ENCODE data around the gene BBS9.

Gene BBS9

DNA sequence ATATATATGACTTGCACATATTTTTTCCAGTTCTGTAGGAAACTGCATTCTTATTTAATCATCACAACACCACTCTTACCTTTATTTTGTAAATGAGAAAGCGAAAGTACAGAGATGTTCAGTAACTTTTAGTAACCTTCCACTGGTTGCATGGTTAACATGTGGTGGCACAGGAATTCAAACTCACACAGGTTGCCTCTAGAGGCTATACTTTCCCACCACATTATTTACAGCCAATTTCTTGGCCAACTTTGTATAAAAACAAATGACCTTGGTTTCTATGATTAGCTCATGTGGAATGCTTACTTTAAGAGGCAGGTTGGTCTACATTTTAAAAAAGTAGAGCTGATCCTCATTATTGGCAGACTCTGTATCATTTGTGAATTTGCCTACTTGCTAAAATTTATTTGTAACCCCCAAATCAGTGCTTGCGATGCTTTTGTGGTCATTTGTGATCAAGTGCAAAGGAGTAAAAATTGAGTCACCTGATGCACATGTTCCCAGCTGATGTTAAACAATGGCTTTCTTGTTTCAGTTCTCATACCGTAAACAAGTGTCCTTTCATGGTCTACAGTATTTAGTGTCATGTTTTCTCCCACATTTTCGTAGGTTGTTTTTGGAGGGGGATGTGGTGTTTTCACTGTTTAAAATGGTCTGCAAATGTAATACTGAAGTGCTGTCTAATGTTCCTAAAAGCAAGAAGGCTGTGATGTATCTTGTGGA is 14.8 kb downstream of the BBS9 start:
- H3K4me3 Mint-ChIP-seq, result no peak overlapping the region
- H3K27ac Mint-ChIP-seq, result no peak overlapping the region
- no peak for DNase-seq (ENCODE audit: low spot score)
- H3K9me3 Mint-ChIP-seq, result peaks cover 4% of the 10 kb centered on the region
- H3K27me3 Mint-ChIP-seq (ENCODE audit: low read depth), result no peaks in the 10 kb centered on the region
- H3K4me1 Mint-ChIP-seq (ENCODE audit: low read depth), result peaks cover 4% of the 10 kb centered on the region
- no peaks in the 10 kb centered on the region for H3K36me3 Mint-ChIP-seq (ENCODE audit: low read depth)

DNA sequence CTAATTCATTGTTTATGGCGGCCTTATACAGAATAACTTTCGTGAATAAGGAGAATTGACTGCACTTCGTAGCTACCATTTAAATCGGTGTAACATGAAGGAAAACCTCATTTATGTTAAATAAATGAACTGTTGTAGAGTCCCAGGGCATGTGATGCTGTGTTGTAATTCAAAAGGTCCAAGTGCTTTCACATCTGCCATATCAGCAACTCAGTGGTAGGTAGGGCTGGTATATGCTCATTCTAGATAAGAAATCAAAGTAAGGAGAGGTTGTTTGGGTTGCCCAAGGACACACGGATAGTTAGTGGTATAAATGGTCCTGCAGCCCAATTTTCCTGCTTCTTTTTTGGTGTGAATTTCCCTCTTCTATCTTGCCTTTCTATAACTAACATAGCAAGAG is 15.8 kb downstream of the BBS9 start:
- Mint-ChIP-seq H3K4me3 (no peak overlapping the region), H3K27me3 (ENCODE audit: low read depth) (no peaks in the 10 kb centered on the region), H3K9me3 (peaks cover 4% of the 10 kb centered on the region), H3K4me1 (ENCODE audit: low read depth) (peaks cover 4% of the 10 kb centered on the region), H3K36me3 (ENCODE audit: low read depth) (no peaks in the 10 kb centered on the region), H3K27ac (no peak overlapping the region)
- no peak for DNase-seq (ENCODE audit: low spot score)

DNA sequence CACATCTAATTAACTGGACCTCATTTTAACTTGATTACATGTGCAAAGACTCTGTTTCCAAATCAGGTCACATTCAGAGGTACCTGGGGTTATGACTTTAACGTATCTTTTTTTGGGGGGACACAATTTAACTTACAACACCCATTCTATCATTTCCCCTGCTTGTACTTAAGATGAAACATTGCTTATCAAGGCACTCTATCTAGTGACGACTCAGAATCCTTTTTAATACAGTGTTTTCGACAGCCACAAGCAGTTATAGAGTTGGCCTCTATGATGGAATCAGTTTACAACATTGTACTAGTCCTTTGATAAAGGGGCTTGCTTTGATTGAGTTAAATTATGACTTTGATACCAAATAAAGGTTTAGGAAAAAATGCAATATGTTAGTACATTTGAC is 22.7 kb downstream of the BBS9 start:
- Mint-ChIP-seq H3K27ac (no peak overlapping the region), H3K4me1 (ENCODE audit: low read depth) (peaks cover 2% of the 10 kb centered on the region), H3K36me3 (ENCODE audit: low read depth) (no peaks in the 10 kb centered on the region), H3K4me3 (no peak overlapping the region), H3K27me3 (ENCODE audit: low read depth) (no peaks in the 10 kb centered on the region), H3K9me3 (no peaks in the 10 kb centered on the region)
- no peak for DNase-seq (ENCODE audit: low spot score)

DNA sequence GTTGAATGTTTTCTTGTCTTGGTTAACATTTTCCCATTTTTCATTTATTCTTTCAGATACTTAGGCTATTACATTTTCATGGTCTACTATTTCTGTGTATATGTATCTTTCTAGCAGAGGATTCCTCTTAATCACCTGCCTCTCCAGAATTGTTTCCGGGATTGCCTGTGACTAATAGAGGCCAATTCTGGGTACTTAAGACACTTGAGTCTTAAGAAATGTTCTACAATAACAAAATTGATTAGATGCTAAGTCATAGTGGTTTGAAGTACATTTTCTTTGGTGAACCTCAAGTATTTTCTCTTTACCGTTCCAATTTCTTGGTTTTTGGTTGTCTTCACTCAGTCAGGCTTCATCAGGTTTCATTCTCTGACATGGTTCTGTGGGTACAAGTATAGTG is 26.4 kb downstream of the BBS9 start:
- no peaks in the 10 kb centered on the region for H3K27me3 Mint-ChIP-seq (ENCODE audit: low read depth)
- no peaks in the 10 kb centered on the region for H3K9me3 Mint-ChIP-seq
- no peak overlapping the region for H3K4me3 Mint-ChIP-seq
- H3K36me3 Mint-ChIP-seq (ENCODE audit: low read depth), result no peaks in the 10 kb centered on the region
- H3K4me1 Mint-ChIP-seq (ENCODE audit: low read depth), result peaks cover 4% of the 10 kb centered on the region
- no peak overlapping the region for H3K27ac Mint-ChIP-seq
- DNase-seq (ENCODE audit: low spot score), result no peak

DNA sequence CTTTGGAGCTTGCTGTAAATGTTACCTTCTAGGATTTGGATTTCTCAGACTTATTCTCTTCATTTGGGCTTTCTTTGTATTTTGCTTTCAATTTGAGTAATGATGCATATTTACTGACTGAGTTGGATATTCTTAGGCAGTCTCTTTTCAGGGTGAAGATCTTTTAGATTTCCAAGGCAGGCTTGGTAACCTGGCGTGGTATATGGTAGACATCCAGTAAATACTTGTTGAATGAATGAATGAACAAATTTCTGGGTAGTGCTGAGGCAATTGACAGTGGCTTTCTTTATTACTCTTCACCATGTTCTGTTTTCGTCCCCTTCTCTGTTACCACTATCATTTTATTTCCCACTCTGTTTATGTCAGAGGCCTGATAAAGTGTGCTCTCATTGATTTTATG is 27.1 kb downstream of the BBS9 start:
- Mint-ChIP-seq H3K9me3 (no peaks in the 10 kb centered on the region), H3K27ac (no peak overlapping the region), H3K4me1 (ENCODE audit: low read depth) (peaks cover 4% of the 10 kb centered on the region), H3K4me3 (no peak overlapping the region), H3K27me3 (ENCODE audit: low read depth) (no peaks in the 10 kb centered on the region), H3K36me3 (ENCODE audit: low read depth) (no peaks in the 10 kb centered on the region)
- no peak for DNase-seq (ENCODE audit: low spot score)

GRCh38 chr7:33157311-33157710 is 27.9 kb downstream of the BBS9 start:
- no peak for DNase-seq (ENCODE audit: low spot score)
- no peak overlapping the region for H3K27ac Mint-ChIP-seq
- H3K9me3 Mint-ChIP-seq, result no peaks in the 10 kb centered on the region
- no peaks in the 10 kb centered on the region for H3K27me3 Mint-ChIP-seq (ENCODE audit: low read depth)
- no peaks in the 10 kb centered on the region for H3K36me3 Mint-ChIP-seq (ENCODE audit: low read depth)
- peaks cover 4% of the 10 kb centered on the region for H3K4me1 Mint-ChIP-seq (ENCODE audit: low read depth)
- no peak overlapping the region for H3K4me3 Mint-ChIP-seq

DNA sequence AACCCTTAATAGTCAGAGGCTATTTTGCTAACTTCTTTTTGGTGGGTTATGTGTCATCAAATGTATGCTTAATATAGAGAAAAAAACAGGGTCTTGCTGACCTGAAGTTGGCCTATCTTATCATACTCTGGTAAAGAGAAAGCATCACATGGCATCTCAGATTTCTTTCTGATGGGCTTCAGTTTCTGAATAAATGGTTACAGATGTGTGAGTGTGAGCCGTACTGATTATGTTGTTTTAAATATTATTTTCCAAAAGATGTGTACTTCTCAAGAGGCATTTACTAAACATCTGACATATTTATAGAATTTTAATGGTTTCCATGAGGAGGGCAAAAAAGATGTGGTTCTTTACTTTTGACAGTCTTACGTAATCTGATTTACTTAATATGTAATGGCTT is 28.4 kb downstream of the BBS9 start:
- H3K27ac Mint-ChIP-seq, result no peak overlapping the region
- no peaks in the 10 kb centered on the region for H3K9me3 Mint-ChIP-seq
- no peak for DNase-seq (ENCODE audit: low spot score)
- peaks cover 4% of the 10 kb centered on the region for H3K4me1 Mint-ChIP-seq (ENCODE audit: low read depth)
- H3K4me3 Mint-ChIP-seq, result no peak overlapping the region
- H3K27me3 Mint-ChIP-seq (ENCODE audit: low read depth), result no peaks in the 10 kb centered on the region
- H3K36me3 Mint-ChIP-seq (ENCODE audit: low read depth), result no peaks in the 10 kb centered on the region

DNA sequence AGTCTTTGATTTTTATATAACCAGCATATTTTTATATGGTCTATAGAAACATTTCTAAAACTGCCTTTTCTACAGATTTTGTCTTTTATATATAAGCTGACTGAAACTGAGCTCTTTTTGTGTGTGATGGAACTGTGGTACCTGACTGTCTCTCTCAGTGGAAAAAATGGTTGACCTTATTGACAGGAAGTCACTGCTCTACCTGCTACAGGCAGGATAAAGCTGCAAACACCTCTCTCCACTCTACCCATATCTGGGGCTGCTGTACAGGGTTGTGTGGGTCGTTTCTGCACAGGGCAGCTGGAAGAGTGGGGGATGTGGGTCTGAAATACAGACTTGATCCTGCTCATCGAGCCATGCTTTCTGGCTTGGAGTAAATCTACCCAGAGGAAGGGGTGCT is 48.5 kb downstream of the BBS9 start:
- DNase-seq (ENCODE audit: low spot score), result no peak
- Mint-ChIP-seq H3K4me1 (ENCODE audit: low read depth) (no peaks in the 10 kb centered on the region), H3K9me3 (peaks cover 5% of the 10 kb centered on the region), H3K36me3 (ENCODE audit: low read depth) (no peaks in the 10 kb centered on the region), H3K4me3 (no peak overlapping the region), H3K27me3 (ENCODE audit: low read depth) (no peaks in the 10 kb centered on the region), H3K27ac (no peak overlapping the region)

DNA sequence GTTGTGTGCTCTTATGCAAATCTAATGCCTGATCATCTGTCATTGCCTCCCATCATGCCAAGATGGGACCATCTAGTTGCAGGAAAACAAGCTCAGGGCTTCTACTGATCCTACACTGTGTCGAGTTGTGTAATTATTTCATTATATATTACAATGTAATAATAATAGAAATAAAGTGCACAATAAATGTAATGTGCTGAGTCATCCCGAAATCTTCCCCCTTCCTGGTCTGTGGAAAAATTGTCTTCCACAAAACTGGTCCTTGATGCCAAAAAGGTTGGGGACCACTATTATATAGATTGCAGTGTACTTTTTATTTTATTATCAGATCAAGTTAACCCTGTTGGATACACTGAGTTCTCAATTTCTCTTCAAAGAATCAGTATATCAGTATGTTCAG is 50.2 kb downstream of the BBS9 start:
- H3K4me1 Mint-ChIP-seq (ENCODE audit: low read depth), result no peaks in the 10 kb centered on the region
- H3K4me3 Mint-ChIP-seq, result no peak overlapping the region
- no peak overlapping the region for H3K27ac Mint-ChIP-seq
- H3K9me3 Mint-ChIP-seq, result no peaks in the 10 kb centered on the region
- H3K27me3 Mint-ChIP-seq (ENCODE audit: low read depth), result no peaks in the 10 kb centered on the region
- no peaks in the 10 kb centered on the region for H3K36me3 Mint-ChIP-seq (ENCODE audit: low read depth)
- no peak for DNase-seq (ENCODE audit: low spot score)

- Mint-ChIP-seq H3K4me3 (no peak overlapping the region), H3K36me3 (ENCODE audit: low read depth) (no peaks in the 10 kb centered on the region), H3K27ac (no peak overlapping the region), H3K9me3 (no peaks in the 10 kb centered on the region), H3K27me3 (ENCODE audit: low read depth) (no peaks in the 10 kb centered on the region), H3K4me1 (ENCODE audit: low read depth) (no peaks in the 10 kb centered on the region)
- no peak for DNase-seq (ENCODE audit: low spot score)
Observed at GRCh38 chr7:33183504-33183903, 54.1 kb downstream of the BBS9 start.

DNA sequence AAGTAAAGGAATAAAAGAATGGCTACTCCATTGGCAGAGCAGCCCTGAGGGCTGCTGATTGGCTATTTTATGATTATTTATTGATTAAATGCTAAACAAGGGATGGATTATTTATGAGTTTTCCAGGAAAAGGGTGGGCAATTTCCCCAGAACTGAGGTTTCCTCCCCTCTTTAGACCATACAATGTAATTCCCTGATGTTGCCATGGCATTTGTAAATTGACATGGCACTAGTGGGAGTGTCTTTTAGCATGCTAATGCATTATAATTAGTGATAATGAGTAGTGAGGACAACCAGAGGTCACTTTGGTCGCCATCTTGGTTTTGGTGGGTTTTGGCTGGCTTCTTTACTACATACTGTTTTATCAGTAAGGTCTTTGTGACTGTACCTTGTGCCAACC is 55.5 kb downstream of the BBS9 start:
- H3K4me1 Mint-ChIP-seq (ENCODE audit: low read depth), result no peaks in the 10 kb centered on the region
- no peak overlapping the region for H3K27ac Mint-ChIP-seq
- no peak overlapping the region for H3K4me3 Mint-ChIP-seq
- DNase-seq (ENCODE audit: low spot score), result no peak
- no peaks in the 10 kb centered on the region for H3K27me3 Mint-ChIP-seq (ENCODE audit: low read depth)
- no peaks in the 10 kb centered on the region for H3K9me3 Mint-ChIP-seq
- no peaks in the 10 kb centered on the region for H3K36me3 Mint-ChIP-seq (ENCODE audit: low read depth)

DNA sequence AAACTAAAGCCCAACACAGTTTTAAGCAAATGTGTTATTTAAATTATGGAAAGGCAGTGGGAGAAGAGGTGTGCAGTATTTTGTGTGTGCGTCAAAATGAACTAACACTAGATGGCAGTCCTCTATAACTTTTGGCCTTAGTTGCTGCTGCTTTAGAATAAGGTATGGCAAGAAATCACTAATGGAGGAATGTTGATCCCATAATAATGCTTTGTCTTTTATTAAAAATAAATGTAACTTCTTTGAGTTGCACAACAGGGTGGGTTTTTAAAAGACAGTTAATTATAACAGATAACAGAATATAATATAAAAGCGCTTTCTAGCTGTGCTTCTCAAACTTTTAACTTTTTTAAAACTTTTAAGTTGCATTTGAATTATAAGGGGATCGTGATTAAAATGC is 56.4 kb downstream of the BBS9 start:
- DNase-seq (ENCODE audit: low spot score), result no peak
- H3K4me1 Mint-ChIP-seq (ENCODE audit: low read depth), result peaks cover 3% of the 10 kb centered on the region

GRCh38 chr7:33186192-33186591 is 56.8 kb downstream of the BBS9 start:
- no peaks in the 10 kb centered on the region for H3K27me3 Mint-ChIP-seq (ENCODE audit: low read depth)
- no peak overlapping the region for H3K4me3 Mint-ChIP-seq
- peaks cover 7% of the 10 kb centered on the region for H3K4me1 Mint-ChIP-seq (ENCODE audit: low read depth)
- H3K9me3 Mint-ChIP-seq, result no peaks in the 10 kb centered on the region
- DNase-seq (ENCODE audit: low spot score), result no peak
- H3K27ac Mint-ChIP-seq, result no peak overlapping the region
- no peaks in the 10 kb centered on the region for H3K36me3 Mint-ChIP-seq (ENCODE audit: low read depth)

More for the DNA sequence above, 56.4 kb downstream of the BBS9 start:
- H3K27me3 Mint-ChIP-seq (ENCODE audit: low read depth), result no peaks in the 10 kb centered on the region
- H3K9me3 Mint-ChIP-seq, result no peaks in the 10 kb centered on the region
- H3K4me3 Mint-ChIP-seq, result no peak overlapping the region
- H3K36me3 Mint-ChIP-seq (ENCODE audit: low read depth), result no peaks in the 10 kb centered on the region
- H3K27ac Mint-ChIP-seq, result no peak overlapping the region

- peaks cover 11% of the 10 kb centered on the region for H3K4me1 Mint-ChIP-seq (ENCODE audit: low read depth)
- no peaks in the 10 kb centered on the region for H3K9me3 Mint-ChIP-seq
- no peak for DNase-seq (ENCODE audit: low spot score)
- H3K36me3 Mint-ChIP-seq (ENCODE audit: low read depth), result no peaks in the 10 kb centered on the region
- no peaks in the 10 kb centered on the region for H3K27me3 Mint-ChIP-seq (ENCODE audit: low read depth)
- peak overlapping the region; percentile 58 for H3K27ac Mint-ChIP-seq
- H3K4me3 Mint-ChIP-seq, result peak overlapping the region; percentile 22
Observed at GRCh38 chr7:33190688-33191304, 61.4 kb downstream of the BBS9 start.

GRCh38 chr7:33191340-33191739 is 62.0 kb downstream of the BBS9 start:
- H3K4me3 Mint-ChIP-seq, result peak overlapping the region; percentile 22
- peaks cover 11% of the 10 kb centered on the region for H3K4me1 Mint-ChIP-seq (ENCODE audit: low read depth)
- H3K27ac Mint-ChIP-seq, result no peak overlapping the region
- no peaks in the 10 kb centered on the region for H3K36me3 Mint-ChIP-seq (ENCODE audit: low read depth)
- H3K27me3 Mint-ChIP-seq (ENCODE audit: low read depth), result no peaks in the 10 kb centered on the region
- no peak for DNase-seq (ENCODE audit: low spot score)
- no peaks in the 10 kb centered on the region for H3K9me3 Mint-ChIP-seq

All from T-helper 2 cell treated with Interferon-gamma antibody and Interleukin-4, amounts not matched to agents 5 μg/mL and 100 μg/mL, for 36 hours (primary cell).